A673 (cell line): ENCODE measurements around the gene ASTN2.

Experiments
- CTCF ChIP-seq: fragments of 300-800, 200-600 bp; sonication (generic); conservative IDR thresholded peaks from 2 replicates; pipeline ENCODE4 v1.5.1; 2017; ENCODE audit warnings: low read depth, mild to moderate bottlenecking, antibody characterized with exemption, low read length, moderate library complexity, mixed read lengths
- EZH2 ChIP-seq: fragments of 200-600 bp; sonication (generic); IDR thresholded peaks from 2 replicates; pipeline ENCODE4 v1.6.1; 2017; ENCODE audit warnings: borderline replicate concordance, low read depth, mild to moderate bottlenecking, mixed read lengths, antibody characterized with exemption, low read length; ENCODE audit not compliant: poor library complexity, severe bottlenecking

GRCh38 chr9:116907989-116908388 lies 506.9 kb downstream of the ASTN2 start:
- no peak for TF ChIP-seq CTCF
- no peak for TF ChIP-seq EZH2
